Effector memory CD8-positive, alpha-beta T cell (primary cell): ENCODE measurements around the gene TNFSF11.
A peak's percentile ranks its signal among the peaks of the same experiment; 100 is the strongest.

Experiments used
- ATAC-seq: fragments of 150-1000 bp; cut with Tn5 transposase; replicated peaks from 2 replicates; pipeline ENCODE4 v1.10.0; 2021; ENCODE audit warnings: mild to moderate bottlenecking, moderate library complexity
- DNase-seq, 3 experiments: peaks; one replicate each; pipeline ENCODE4 v3.0.0; 2021
- H3K27ac Mint-ChIP-seq, 2 donors: one replicate each; pipeline ENCODE4 v1.8.0; 2022; ENCODE audit warnings: mild to moderate bottlenecking in 2 of 2, mixed read lengths in 2 of 2, moderate library complexity in 2 of 2
- H3K27me3 Mint-ChIP-seq, 2 donors: one replicate each; pipeline ENCODE4 v1.8.0; 2022; ENCODE audit warnings: mixed read lengths in 2 of 2
- H3K36me3 Mint-ChIP-seq: one replicate; pipeline ENCODE4 v1.8.0; 2022; ENCODE audit warnings: mild to moderate bottlenecking, moderate library complexity, mixed read lengths; ENCODE audit not compliant: insufficient read depth
- H3K4me1 Mint-ChIP-seq, 2 donors: one replicate each; pipeline ENCODE4 v1.8.0; 2022; ENCODE audit warnings: low read depth in 2 of 2, mixed read lengths in 2 of 2
- H3K4me3 Mint-ChIP-seq, 2 donors: one replicate each; pipeline ENCODE4 v1.8.0; 2022; ENCODE audit warnings: mild to moderate bottlenecking in 2 of 2, mixed read lengths in 2 of 2, moderate library complexity in 2 of 2
- H3K9me3 Mint-ChIP-seq, 2 donors: one replicate each; pipeline ENCODE4 v1.8.0; 2022; ENCODE audit warnings: mixed read lengths in 2 of 2
- total RNA-seq, 9 experiments: gene quantifications; one replicate each; lab custom pipeline; 2026; lab: John Stamatoyannopoulos, UW

TNFSF11 gene, protein sequence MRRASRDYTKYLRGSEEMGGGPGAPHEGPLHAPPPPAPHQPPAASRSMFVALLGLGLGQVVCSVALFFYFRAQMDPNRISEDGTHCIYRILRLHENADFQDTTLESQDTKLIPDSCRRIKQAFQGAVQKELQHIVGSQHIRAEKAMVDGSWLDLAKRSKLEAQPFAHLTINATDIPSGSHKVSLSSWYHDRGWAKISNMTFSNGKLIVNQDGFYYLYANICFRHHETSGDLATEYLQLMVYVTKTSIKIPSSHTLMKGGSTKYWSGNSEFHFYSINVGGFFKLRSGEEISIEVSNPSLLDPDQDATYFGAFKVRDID
- total RNA-seq, result 0 to 88.8 (median 28.3) reads per million in 9 experiments

DNA sequence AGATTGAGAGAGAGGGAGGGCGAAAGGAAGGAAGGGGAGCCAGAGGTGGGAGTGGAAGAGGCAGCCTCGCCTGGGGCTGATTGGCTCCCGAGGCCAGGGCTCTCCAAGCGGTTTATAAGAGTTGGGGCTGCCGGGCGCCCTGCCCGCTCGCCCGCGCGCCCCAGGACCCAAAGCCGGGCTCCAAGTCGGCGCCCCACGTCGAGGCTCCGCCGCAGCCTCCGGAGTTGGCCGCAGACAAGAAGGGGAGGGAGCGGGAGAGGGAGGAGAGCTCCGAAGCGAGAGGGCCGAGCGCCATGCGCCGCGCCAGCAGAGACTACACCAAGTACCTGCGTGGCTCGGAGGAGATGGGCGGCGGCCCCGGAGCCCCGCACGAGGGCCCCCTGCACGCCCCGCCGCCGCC, at the start of gene TNFSF11:
Gene TNFSF11 (plus strand): TSS at position 142 of the 400 bp plus-strand sequence. CDS start 152 bp downstream, at position 294.
- Mint-ChIP-seq H3K27ac (no peak within 1 kb of the TSS), H3K27me3 (peaks cover 57 to 66% of the 10 kb centered on the region in 2 donors), H3K4me3 (peak within 1 kb of the TSS; percentile 82 to 83), H3K4me1 (peaks cover 11 to 12% of the 10 kb centered on the region in 2 donors), H3K9me3 (no peaks in the 10 kb centered on the region), H3K36me3 (no peaks in the 10 kb centered on the region)
- ATAC-seq, result peak; percentile 26
- DNase-seq, result no peak

DNA sequence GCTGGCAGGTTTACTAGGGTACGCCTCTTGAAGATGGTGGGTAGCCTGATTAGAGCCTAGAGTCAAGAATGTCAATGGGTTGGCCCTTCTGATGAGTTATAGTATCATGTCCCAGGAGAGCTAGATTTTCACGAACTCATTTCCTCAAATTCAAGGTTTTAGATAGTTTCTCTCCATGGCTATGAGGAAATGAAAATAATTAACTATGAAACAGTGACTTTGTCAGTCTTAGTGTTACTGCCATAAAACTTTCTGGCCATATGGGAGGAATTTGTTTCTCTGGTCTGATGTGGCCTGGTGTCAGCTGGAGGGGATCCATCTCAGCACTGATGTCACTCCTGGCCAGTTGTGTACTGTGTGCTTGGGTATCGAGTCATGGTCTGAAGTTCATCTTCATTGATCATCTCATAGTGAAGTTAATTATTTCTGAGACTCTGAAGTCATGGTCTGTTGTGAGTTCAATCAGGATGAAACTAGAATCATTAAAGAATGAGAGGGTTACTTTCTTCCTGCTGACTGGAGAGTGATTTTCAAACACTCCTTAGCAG, 49.4 kb upstream of the TNFSF11 start:
- DNase-seq, result no peak

DNA sequence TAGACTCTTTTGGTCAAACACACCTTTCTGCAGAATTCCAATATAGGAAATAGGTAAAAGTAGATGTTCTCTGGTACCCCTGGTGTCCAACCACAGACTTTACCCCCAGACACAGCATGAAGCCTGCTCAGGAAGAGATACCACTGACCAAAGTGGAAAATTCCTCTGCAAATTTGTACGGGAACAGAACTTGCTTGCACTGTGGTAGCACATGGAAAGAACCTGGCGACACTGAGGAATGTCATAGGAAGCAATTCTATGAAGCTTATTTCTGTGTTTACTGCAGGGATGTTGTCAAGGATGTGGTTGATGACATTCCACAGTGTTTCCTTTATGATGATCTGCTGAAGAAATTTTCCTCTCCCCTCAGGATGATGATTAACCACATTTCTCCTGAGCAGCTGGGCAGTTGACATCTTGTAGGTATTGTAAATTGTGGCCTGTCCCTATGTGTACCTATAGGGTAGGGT, 48.9 kb upstream of the TNFSF11 start:
- H3K27me3 Mint-ChIP-seq, result peaks cover 0 to 9% of the 10 kb centered on the region in 2 donors
- H3K9me3 Mint-ChIP-seq, result no peaks in the 10 kb centered on the region
- no peak overlapping the region for H3K27ac Mint-ChIP-seq
- ATAC-seq (no peak), DNase-seq (no peak)
- no peaks in the 10 kb centered on the region for H3K4me1 Mint-ChIP-seq
- H3K4me3 Mint-ChIP-seq, result no peak overlapping the region
- peaks cover 3% of the 10 kb centered on the region for H3K36me3 Mint-ChIP-seq

More for the DNA sequence above, 49.4 kb upstream of the TNFSF11 start:
- Mint-ChIP-seq H3K36me3 (peaks cover 3% of the 10 kb centered on the region), H3K4me3 (no peak overlapping the region), H3K4me1 (no peaks in the 10 kb centered on the region), H3K27me3 (peaks cover 0 to 9% of the 10 kb centered on the region in 2 donors), H3K27ac (no peak overlapping the region), H3K9me3 (no peaks in the 10 kb centered on the region)
- ATAC-seq, result no peak

DNA sequence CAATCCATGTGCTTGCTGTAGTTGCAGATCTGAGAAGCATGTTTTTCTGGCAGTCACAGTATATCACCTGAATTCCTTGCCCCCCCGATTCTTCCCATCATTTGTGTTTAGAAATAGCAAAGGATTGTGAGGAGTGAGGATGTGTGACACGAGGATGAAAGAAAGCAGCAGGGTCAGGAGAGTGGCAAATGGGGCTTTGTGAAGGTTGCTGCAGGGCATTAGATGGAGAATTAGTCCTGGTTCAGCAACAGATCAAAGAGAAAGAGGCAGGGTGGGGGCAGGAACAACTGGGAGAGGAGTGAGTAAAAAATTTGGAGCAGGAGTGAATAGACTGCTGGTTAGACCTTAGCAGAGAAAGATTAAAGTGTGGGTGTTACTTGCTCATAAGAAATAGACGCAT, 47.7 kb upstream of the TNFSF11 start:
- Mint-ChIP-seq H3K36me3 (peaks cover 3% of the 10 kb centered on the region), H3K9me3 (no peaks in the 10 kb centered on the region), H3K27me3 (peaks cover 0 to 9% of the 10 kb centered on the region in 2 donors), H3K27ac (no peak overlapping the region), H3K4me3 (no peak overlapping the region), H3K4me1 (peaks cover 0 to 6% of the 10 kb centered on the region in 2 donors)
- ATAC-seq (no peak), DNase-seq (no peak)

DNA sequence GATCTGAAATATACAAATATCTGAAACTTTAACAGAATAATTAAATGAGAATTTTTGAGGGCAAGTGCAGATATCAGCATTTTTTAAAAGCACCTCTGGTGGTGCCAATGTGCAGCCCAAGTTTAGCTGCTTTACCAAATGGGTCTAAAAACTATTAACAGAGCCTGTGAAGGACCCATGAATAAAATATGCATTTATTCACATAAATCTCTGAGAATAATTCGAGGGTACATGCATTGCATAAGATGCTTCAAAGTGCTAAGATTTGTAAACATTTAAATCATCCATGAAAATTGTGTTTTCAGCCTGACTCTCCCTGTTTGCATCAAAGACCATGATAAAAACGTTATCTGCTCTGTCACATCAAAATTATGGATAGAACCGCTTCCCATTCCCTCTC, 47.1 kb upstream of the TNFSF11 start:
- Mint-ChIP-seq H3K27me3 (peaks cover 0 to 9% of the 10 kb centered on the region in 2 donors), H3K4me1 (peaks cover 0 to 6% of the 10 kb centered on the region in 2 donors), H3K4me3 (no peak overlapping the region), H3K9me3 (no peaks in the 10 kb centered on the region), H3K27ac (no peak overlapping the region), H3K36me3 (peaks cover 3% of the 10 kb centered on the region)
- no peak for DNase-seq
- no peak for ATAC-seq

DNA sequence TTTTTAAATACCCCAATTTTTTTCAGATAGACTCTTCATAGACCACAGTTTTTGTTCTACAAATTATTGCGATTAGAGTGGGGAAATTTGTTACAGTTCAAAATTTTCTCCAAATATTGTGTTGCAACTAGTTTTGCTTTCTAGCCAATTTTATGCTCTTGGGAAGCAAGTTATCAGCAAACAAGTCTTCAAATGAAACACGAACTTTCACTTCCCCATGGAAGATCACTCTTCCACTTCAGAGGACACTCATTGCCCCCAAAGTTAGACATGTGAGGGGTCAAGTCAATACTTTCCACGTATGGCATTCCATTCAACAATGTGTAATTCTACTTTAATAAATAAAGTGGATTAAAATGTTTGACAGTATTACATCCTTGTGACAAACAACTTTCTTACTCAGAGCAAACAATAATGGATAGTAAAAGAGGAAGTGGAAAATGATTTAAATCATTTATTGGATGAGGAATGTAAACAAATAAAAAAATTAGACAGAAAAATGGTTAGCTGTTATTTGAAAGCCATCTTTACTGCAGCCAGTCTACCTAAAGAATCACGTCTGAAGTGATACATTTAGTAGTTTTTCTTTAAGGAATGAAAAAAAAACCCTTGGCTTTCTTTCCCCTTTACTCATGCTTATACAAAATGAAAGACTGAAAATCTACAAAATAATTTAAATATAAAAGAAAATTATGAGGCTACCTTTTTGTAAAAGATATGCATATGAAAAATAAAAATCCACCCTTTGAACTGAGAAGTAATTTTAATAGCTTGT, 41.2 kb upstream of the TNFSF11 start:
- Mint-ChIP-seq H3K27me3 (no peaks in the 10 kb centered on the region), H3K4me3 (no peak overlapping the region), H3K9me3 (peaks cover 0 to 10% of the 10 kb centered on the region in 2 donors), H3K36me3 (peaks cover 3% of the 10 kb centered on the region), H3K4me1 (peaks cover 0 to 6% of the 10 kb centered on the region in 2 donors), H3K27ac (no peak overlapping the region)
- ATAC-seq (no peak), DNase-seq (no peak)

DNA sequence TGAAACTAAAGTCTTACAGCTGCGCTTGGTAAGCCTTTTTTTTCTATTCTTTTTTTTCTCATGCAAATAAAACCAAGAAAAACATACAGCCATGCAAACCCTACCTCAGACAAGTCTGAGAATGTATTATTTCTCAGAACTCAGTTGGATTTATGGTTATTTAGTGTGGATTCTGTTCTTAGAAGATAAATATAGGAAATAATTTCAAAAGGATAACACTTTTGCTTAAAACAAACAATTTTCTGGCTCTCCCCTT, 40.7 kb upstream of the TNFSF11 start:
- Mint-ChIP-seq H3K36me3 (peaks cover 3% of the 10 kb centered on the region), H3K9me3 (peaks cover 0 to 10% of the 10 kb centered on the region in 2 donors), H3K4me1 (peaks cover 0 to 6% of the 10 kb centered on the region in 2 donors), H3K27ac (no peak overlapping the region), H3K27me3 (no peaks in the 10 kb centered on the region), H3K4me3 (no peak overlapping the region)
- ATAC-seq (no peak), DNase-seq (no peak)

DNA sequence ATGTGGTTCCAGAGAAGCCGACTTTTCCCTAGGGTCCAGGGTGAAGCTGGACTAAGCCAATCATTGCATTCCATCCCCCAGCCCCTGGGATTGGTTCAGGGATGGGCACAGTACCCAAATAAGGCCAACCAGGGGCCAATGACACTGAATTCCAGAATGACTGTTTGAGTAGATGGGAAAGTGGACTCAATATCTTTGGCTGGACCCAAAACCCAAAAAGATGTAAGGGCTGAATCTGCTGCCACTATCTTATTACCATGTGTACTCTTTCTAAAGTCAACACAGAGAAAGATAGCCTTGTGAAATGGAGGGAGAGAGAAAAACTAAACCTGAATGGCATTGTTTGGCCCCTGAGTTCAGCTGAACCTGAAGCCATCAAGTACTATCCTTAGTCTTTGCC, 39.2 kb upstream of the TNFSF11 start:
- H3K9me3 Mint-ChIP-seq, result peaks cover 0 to 10% of the 10 kb centered on the region in 2 donors
- peaks cover 0 to 6% of the 10 kb centered on the region in 2 donors for H3K4me1 Mint-ChIP-seq
- ATAC-seq, result no peak

DNA sequence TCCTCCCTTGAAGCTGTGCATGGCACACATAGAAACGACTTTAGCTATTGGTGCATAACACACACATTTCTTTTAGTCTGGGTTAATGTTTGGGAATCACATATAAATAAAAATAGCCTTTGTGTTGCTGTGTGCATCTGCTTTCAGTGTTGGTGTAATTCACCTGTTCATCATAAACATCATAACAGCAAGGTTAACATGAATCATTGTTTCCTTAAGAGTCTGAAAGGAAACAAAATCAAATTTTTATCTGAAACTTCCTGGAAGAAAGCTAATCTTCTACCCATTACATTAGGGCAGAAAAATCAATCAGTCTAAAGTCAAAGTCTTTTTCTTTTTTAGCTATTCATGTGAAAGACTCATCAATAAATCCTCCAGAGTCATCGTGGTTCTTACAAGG, 35.0 kb upstream of the TNFSF11 start:
- Mint-ChIP-seq H3K9me3 (peaks cover 0 to 10% of the 10 kb centered on the region in 2 donors), H3K4me1 (no peaks in the 10 kb centered on the region), H3K27ac (no peak overlapping the region), H3K36me3 (no peaks in the 10 kb centered on the region), H3K4me3 (no peak overlapping the region), H3K27me3 (no peaks in the 10 kb centered on the region)
- no peak for ATAC-seq
- DNase-seq, result no peak

More for the DNA sequence above, 39.2 kb upstream of the TNFSF11 start:
- no peaks in the 10 kb centered on the region for H3K27me3 Mint-ChIP-seq
- H3K27ac Mint-ChIP-seq, result no peak overlapping the region
- no peaks in the 10 kb centered on the region for H3K36me3 Mint-ChIP-seq
- no peak for DNase-seq
- no peak overlapping the region for H3K4me3 Mint-ChIP-seq

DNA sequence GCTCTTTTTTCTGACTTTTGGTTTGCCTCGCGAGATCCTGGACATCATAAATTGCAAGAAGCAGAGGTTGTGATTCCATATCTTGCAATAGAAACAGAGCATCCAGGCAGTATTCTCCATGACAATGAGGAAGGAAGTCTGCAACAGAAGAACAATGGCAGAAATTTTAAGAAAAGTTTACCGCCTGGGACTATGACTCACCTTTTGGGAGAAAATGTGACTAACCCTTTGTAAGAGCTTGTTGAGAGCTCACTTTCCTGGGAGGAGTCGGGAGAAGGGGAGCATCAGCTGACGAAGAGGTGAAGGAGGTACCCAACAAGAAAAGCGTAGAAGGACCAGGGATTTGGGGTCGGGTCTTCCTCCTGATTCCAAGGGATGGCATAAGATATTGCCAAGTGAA, 34.3 kb upstream of the TNFSF11 start:
- Mint-ChIP-seq H3K36me3 (no peaks in the 10 kb centered on the region), H3K27me3 (no peaks in the 10 kb centered on the region), H3K27ac (no peak overlapping the region), H3K4me3 (no peak overlapping the region), H3K4me1 (no peaks in the 10 kb centered on the region), H3K9me3 (peaks cover 0 to 3% of the 10 kb centered on the region in 2 donors)
- ATAC-seq (no peak), DNase-seq (no peak)

DNA sequence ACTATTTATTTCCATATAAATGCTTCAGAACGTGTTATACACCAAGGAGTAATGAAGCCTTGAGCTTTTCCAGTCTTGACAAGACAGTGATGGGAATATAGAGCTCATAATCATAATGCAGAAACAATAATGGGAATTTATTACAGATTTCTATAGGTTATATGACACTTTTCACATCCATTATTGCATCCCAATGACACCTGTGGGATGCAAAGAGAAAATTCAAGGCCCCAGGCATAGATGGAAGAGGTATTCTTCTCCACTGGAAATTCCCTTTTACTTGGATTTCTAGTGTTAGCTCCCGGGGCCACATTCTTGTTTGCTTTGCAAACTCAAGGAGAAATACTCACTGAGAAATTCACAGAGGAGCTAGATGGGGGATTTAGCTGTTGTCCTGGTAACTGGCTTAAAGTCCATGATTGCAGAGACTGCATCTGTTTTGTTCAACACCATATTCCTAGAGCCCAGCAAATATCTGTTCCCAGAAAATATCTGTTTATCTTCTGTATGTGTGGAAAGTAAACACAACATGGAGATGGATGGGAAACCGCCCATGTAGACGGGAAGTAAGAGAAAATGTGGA, 30.6 kb upstream of the TNFSF11 start:
- H3K4me1 Mint-ChIP-seq, result no peaks in the 10 kb centered on the region
- ATAC-seq, result no peak
- no peak overlapping the region for H3K27ac Mint-ChIP-seq
- H3K36me3 Mint-ChIP-seq, result no peaks in the 10 kb centered on the region
- H3K9me3 Mint-ChIP-seq, result no peaks in the 10 kb centered on the region
- H3K4me3 Mint-ChIP-seq, result no peak overlapping the region
- no peaks in the 10 kb centered on the region for H3K27me3 Mint-ChIP-seq
- DNase-seq, result no peak

DNA sequence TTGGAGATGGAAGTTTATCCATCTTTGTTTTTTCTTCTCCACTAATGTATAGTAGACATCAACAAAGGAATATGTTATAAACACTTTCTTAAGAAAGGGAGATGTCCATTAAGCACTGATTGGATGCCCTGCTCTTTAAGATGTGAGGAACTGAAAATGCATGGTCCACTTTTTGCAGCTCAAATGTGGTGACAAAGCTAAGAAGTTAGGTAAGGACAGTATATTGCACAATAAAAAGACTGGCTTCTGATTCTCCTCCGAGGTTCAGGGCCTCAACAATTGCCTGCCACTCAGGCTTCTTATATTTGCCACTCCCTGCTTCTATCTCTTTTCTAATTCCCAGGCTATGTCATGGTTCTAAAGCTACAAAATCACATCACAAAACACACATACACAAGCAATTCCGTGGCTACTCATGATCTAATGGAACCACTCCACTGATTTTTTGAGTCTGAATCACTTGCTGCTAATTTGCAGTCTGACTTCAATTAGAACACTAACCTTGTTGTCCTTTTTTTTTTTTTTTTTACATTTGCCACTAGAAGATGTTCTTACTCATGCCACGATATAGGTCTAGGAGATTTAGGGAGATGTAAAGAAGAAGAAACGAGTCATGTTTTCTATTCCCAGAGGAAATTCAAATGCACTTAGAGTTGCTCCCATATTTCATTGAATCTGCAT, 29.6 kb upstream of the TNFSF11 start:
- Mint-ChIP-seq H3K9me3 (no peaks in the 10 kb centered on the region), H3K4me3 (no peak overlapping the region), H3K4me1 (peaks cover 0 to 2% of the 10 kb centered on the region in 2 donors), H3K27me3 (no peaks in the 10 kb centered on the region), H3K36me3 (no peaks in the 10 kb centered on the region), H3K27ac (no peak overlapping the region)
- DNase-seq, result no peak
- ATAC-seq, result no peak

DNA sequence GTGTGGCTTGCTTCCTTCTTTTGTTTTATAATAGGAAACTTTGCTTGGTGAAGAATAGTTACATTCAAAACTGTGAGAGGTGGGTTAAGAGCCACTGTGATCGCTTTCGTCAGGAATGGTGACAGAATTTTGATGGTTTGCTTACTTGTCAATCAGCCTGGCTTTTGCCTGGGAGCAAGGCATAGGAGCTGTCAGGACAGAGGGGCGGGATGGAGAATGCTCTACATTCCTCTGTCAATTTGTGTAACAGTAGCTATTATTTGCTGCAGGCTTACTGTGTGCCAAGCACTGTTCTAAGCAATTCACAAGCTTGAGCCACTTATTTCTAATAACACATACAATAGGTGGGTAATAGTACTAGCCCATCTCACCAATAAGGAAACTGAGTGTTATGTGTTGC, 28.1 kb upstream of the TNFSF11 start:
- DNase-seq (no peak), ATAC-seq (no peak)
- Mint-ChIP-seq H3K36me3 (no peaks in the 10 kb centered on the region), H3K4me1 (peaks cover 0 to 2% of the 10 kb centered on the region in 2 donors), H3K27ac (no peak overlapping the region), H3K9me3 (no peaks in the 10 kb centered on the region), H3K27me3 (no peaks in the 10 kb centered on the region), H3K4me3 (no peak overlapping the region)
